Ammon's horn (tissue), 1 donor: ENCODE results near the gene ISG15.
A peak's percentile ranks its signal among the peaks of the same experiment; 100 is the strongest.
"Not testable (repeated sequence)": the region's sequence is repeated elsewhere in the genome, so short reads cannot be mapped to it uniquely, and the experiment has no call there.

Experiments
- DNase-seq: peaks from one replicate; pipeline ENCODE4 v3.0.0-alpha.2; 2016; ENCODE audit warnings: low spot score

ISG15 gene

DNA sequence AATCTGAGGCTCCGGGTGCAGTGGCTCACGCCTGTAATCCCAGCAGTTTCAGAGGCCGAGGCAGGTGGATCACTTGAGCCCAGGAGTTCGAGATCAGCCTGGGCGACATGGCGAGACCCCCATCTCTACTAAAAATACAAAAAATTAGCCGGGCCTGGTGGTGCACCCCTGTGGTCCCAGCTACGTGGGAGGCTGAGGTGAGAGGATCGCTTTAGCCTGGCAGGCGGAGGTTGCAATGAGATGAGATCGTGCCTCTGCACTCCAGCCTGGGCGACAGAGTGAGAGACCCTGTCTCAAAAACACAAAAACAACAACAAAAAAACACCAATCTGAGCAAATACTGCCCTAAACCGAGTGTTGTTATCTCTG is 577 bp upstream of the ISG15 start:
- DNase-seq = not testable (repeated sequence)

DNA sequence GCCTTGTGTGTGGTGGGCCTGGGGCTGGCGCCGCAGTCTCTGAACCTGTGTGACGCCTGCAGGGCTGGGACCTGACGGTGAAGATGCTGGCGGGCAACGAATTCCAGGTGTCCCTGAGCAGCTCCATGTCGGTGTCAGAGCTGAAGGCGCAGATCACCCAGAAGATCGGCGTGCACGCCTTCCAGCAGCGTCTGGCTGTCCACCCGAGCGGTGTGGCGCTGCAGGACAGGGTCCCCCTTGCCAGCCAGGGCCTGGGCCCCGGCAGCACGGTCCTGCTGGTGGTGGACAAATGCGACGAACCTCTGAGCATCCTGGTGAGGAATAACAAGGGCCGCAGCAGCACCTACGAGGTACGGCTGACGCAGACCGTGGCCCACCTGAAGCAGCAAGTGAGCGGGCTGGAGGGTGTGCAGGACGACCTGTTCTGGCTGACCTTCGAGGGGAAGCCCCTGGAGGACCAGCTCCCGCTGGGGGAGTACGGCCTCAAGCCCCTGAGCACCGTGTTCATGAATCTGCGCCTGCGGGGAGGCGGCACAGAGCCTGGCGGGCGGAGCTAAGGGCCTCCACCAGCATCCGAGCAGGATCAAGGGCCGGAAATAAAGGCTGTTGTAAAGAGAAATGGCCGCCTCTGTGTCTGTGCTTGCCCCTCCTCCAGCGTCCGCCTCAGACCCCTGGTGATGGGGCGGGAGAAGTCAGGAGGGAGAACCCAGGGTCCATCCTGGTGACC is 788 bp downstream of the ISG15 start:
- DNase-seq = no peak

DNA sequence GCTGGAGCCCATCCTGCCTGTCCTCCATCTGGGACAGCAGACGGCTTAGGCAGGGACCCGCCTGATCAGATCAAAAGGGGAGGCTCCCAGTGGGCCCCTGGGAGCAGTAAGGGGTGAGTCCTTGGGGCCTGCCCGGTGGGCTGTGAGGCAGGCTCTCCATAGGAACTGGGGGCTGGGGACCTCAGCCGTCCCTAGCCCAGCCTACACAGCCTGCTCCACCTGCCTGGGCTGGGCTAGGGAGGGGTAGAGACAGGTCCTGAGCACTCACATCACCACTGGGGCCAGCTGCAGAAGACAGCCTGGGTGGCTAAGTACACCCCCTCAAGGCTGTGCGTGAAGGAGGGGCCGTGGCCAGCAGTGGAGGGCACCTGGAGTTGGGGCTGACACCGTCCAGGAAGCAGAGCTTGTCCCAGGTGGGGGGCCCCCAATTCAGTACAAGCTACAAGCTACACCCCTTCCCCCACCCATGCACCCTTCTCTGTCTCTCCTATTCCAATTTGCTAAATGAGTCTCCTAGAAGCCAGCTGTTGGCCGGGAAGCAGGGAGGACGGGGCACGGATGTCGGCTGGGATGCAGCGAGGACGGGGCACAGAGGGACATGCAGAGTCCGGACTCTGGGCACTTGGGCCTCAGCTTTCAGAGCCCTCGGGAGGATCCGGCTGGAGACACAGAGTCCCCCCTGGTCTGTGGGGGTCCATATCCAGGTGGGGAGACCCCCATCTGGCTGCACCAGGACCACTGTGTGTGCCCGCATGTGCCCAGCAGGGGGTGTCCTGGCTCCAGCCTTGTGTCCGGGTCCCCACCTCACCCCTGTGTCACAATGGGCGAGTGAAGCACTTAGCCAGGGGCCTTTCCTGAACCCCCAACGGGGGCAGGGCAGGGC is 1.7 kb downstream of the ISG15 start:
- no peak for DNase-seq

DNA sequence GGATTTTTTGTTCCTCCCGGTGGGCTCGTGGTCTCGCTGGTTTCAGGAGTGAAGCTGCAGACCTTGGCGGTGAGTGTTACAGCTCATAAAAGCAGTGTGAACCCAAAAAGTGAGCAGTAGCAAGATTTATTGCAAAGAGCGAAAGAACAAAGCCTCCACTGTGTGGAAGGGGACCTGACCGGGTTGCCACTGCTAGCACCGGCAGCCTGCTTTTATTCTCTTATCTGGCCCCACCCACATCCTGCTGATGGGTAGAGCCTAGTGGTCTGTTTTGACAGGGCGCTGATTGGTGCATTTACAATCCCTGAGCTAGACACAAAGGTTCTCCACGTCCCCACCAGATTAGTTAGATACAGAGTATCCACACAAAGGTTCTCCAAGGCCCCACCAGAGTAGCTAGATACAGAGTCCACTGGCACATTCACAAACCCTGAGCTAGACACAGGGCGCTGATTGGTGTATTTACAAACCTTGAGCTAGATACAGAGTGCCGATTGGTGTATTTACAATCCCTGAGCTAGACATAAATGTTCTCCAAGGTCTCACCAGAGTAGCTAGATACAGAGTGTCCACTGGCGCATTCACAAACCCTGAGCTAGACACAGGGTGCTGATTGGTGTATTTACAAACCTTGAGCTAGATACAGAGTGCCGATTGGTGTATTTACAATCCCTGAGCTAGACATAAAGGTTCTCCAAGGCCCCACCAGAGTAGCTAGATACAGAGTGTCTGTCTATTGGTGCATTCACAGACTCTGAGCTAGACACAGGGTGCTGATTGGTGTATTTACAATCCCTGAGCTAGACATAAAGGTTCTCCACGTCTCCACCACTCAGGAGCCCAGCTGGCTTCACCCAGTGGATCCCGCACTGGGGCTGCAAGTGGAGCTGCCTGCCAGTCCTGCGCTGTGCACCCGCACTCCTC is 4.4 kb downstream of the ISG15 start:
- DNase-seq = not testable (repeated sequence)

DNA sequence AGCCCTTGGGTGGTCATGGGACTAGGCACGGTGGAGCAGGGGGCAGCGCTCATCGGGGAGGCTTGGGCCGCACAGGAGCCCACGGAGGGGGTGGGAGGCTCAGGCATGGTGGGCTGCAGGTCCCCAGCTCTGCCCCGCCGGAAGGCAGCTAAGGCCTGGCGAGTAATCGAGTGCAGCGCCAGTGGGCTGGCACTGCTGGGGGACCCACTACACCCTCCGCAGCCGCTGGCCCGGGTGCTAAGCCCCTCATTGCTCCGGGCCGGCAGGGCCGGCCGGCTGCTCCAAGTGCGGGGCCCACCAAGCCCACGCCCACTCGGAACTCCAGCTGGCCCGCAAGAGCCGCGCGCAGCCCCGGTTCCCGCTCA is 5.0 kb downstream of the ISG15 start:
- DNase-seq = not testable (repeated sequence)

DNA sequence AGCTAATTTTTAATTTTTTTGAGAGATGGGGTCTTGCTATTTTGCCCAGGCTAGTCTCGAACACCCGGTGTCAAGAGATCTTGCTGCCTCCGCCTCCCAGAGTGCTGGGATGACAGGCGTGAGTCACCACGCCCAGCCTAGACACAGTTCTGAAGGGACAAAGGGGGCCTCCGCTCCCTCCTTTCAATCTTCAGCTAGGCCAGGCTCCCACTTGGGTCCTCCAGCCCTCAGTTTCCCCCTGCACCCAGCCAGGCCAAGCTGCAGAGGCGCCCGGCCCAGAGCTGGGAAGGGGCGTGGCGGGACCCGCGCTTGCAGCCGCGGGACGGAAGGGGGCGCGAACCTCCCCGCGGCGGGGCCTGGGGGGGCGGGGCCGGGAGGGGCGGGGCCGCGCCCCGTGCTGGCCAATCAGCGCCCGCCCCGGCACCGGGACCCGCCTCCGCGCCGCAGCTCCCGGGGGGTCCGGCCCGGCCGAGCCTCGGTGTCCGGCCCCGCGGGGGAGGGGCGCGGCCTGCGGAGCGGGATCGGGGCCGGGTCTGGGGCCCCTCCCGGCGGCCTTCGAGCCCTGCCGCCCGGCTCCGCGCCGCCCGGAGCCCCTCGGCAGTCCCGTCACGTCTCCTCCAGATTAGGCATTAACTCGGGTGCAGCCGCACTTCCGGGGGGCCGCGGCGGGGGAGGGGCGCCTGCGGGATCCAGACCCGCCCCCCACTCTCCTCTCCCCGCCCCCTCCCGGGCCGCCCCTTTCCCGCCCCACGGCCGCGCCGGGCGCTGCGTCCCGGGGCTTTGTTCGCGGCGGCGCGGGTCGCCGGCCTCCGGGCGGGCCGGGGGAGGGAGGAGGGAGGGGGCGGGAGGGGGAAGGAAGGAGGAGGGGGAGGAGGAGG is 6.1 kb downstream of the ISG15 start:
- peak; percentile 80 for DNase-seq

DNA sequence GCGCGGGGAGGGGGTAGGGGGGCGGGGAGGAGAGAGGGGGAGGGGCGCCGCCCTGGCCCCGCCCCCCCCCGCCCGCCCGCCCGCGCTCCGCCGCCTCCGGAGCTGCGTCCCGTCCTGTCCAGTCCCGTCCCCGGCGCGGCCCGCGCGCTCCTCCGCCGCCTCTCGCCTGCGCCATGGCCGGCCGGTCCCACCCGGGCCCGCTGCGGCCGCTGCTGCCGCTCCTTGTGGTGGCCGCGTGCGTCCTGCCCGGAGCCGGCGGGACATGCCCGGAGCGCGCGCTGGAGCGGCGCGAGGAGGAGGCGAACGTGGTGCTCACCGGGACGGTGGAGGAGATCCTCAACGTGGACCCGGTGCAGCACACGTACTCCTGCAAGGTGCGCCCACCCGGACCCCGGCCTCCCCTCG is 6.7 kb downstream of the ISG15 start, which contains the start of gene AGRN:
TSS of gene AGRN (plus strand) at position 121 of the 405 bp plus-strand sequence. CDS start at position 174, 53 bp downstream.
- DNase-seq = peak; percentile 61

DNA sequence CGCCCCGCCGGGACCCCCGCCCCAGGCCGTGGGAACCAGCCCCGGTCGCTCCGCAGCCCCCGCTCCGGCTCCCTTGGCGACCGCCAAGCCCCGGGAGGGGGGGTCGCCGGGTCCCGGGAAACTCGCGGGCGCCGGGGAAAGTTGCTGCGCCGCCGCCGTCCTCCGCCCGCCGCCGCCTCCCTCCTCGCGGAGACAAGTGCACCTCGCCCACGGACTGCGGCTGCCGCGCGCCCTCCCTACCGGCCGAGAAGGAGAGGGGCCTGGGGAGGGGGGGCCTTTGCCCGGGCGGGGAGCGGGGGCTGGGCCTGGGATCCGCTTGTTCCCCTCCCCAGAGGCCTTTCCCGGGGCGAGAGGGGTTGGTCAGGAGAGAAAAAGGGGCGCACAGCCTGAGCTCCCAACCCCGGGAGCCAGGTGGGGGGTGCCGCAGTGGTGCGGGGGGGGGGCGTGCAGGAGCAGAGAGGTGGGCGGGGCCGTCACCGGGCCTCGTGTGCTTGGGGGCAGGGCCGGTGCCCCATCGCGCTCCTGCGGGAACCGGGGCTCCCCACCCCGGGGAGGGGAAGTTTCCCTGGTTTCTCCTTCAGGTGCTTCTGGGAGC is 7.2 kb downstream of the ISG15 start:
- no peak for DNase-seq

DNA sequence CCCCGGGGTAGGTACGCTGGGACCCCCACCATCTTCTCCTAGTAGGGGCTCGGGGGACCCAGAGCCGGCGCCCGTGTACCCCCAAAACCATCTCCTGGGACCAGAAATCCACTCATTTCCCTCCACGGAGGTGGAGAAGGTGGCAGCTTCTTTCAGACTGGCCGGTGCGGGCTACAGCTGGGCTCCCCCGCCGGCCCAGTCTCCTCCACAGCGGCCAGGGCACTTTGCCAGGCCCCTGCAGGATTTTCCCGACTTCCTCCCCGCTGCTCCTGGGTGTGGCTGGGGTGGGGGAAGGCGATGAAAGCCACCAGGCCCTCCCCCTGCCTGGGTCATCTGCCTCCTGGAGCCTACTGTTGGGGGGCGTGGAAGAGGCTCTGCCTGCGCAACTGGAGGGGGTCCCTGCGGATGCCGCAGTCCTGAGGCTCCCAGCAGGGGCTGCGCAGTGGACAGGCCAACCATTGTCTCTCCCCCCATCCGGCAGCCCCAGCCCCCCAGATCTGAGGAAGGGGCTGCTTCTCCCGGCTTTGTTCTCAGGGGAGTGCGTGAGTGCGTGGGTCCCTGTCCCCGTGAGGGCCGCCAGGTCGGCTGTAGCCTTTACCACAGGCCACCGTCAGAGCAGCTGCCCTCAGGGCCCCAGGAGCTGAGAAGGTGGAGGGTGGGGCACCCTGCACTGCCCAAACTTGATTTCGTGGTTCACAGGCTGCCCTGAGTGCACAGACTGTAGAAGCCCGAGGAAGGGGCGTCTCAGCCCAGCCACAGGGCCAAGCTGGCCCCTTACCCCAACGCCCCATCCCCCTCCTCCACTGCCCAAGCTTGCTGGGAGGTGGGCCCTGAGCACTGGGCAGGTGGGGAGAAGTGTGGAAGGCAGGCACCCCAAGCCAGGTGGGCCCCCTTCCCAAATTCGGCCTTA is 8.0 kb downstream of the ISG15 start:
- no peak for DNase-seq

DNA sequence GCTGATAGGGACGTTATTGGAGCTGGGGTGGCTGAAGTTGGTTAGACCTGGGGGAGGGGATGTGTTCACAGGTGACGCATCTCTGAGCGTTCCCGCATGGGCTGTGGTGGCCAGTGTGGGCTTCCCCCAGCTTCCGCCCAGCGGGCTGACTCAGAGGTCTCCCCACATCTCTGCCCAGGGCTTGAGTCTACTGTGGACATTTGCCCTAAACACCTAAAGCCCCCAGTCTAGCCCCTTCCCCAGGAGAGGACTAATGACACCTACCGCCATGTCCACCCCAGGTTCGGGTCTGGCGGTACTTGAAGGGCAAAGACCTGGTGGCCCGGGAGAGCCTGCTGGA is 8.6 kb downstream of the ISG15 start:
- no peak for DNase-seq

DNA sequence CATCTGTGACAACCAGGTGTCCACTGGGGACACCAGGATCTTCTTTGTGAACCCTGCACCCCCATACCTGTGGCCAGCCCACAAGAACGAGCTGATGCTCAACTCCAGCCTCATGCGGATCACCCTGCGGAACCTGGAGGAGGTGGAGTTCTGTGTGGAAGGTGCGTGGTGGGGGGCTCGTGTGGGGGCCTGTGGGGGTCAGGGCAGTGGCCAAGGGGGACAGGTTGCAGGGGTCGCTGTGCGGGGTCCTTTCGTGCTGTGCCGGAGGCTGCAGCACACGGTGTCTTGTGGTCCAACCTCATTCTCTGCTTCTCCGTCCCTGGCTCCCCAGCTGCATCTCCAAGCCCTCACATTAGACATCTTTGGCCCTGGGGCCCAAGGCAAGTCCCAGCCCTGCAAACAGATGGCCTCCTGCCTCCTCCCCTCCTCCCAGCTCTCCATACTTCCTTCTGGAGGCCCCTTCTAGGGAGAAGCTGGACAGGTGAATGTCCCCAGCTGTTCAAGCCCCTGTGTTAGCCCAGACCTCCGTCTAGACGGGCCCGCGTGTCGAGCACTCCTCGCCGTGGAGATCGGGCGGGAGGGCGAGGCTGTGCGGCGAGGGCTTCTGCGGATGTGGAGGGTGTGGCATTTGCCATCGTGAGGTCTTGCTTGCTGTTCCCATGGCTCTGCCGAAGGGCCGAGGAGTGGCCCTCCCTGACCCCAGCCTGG is 9.2 kb downstream of the ISG15 start:
- no peak for DNase-seq

DNA sequence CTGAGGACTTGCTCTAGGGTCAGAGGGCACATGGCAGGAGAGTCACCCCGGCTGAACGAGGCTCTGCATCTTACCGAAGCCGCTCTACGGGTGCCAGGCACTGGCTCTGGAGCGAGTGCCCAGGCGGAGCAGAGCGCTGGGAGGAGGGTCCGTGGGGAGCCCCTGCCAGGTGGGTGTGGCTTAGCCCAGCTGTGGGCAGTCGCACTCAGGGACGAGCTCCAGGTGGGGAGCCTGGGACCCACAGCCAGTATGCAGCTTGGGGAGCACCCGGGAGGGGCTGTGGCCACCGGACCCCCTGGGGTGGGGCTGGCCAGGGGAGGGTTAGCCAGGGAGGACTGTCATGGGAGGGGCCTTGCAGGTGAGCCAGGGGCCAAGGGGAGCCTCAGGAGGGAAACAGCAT is 10.4 kb downstream of the ISG15 start:
- no peak for DNase-seq

DNA sequence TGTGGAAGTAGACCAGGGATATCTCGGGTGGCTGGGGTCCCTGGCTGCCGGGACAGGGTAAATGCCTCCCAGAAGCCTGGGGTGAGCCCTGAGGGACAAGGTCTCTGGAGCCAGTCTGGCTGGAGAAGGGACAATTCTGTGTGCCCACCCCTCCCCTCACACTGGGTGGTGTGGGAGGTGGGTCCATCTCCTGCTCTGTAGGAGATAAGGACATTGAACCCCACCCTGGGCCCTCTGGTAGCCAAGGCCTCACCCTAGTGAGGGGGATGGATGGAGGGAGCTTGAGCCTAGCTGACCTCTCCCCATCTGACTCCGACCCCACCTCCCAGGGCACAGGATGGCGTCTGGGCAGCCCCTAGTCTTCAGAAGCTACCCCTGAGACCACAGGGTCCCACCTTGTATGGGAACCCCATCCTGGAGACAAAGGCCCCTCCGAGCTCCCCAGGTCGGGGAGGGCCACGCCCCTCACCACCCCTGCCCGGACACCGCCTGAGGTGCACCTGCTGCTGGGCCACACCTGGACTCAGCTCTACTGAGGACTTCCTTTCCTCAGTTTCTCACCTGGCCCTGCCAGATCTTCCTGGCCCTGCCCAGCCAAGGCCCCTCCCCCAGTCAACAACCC is 11.0 kb downstream of the ISG15 start:
- no peak for DNase-seq

DNA sequence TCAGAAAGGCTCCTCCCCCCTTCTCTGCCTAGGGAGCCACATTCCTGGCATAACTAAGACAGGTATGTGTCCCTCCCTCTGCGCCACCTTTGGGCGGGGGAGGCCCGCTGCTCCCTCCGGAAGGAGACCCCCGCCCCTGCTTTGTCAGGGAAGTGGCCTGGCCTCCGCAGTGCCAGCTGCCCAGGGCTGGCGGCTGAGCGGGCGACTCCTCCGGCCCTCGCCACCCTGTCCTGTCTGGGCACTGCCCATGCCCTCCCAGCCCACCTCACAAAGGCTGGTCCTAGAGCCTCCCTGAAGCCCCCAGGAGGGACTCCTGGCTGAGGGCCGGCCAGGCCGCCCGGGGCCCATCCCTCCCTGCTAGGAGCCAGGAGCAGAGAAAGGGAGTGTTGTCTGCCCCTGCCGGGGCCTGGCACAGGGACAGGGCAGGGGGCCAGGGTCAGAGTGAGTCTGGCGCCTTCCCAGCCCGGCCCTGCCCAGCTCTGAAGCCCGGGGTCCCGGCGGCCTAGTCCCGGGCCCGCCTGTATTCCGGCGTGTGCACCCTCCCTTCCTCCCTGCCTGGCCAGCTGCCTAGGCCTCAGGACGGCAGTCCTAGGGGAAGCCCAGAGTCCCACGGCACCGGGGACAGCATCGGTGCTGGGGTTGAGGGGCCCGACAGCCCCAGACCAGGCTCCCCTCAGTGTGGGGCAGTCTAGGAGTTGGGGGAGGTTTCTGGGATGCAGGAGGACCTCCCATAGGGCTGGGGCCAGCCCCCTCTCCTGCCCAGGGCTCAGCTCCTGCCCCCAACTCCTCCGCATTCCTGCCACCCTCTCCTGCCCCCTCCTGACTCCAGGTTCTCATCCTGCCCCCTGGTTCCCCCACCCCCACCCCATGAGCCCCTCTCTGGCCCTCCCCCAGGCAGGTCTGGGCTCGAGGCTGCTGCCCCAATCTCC is 11.7 kb downstream of the ISG15 start:
- no peak for DNase-seq

DNA sequence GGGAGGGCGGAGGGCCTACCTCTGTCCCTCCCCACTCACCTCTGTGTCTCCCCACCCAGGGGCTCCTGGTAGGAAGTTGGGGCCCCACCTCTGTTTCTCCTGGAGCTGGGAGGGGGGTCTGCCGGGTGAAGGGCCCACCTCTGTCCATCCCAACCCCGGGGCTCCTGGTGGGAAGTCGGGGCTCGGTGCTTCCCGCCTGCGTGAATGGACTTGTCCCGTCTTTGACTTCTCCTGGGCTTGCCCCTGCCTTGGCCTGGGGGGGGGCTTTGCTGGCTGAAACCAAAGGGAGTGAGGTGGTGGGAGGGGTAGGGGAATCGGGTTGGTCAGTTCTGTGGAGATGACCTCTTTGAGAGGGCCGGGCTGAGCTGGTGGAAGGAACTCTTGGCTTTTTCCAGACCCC is 12.4 kb downstream of the ISG15 start:
- no peak for DNase-seq

DNA sequence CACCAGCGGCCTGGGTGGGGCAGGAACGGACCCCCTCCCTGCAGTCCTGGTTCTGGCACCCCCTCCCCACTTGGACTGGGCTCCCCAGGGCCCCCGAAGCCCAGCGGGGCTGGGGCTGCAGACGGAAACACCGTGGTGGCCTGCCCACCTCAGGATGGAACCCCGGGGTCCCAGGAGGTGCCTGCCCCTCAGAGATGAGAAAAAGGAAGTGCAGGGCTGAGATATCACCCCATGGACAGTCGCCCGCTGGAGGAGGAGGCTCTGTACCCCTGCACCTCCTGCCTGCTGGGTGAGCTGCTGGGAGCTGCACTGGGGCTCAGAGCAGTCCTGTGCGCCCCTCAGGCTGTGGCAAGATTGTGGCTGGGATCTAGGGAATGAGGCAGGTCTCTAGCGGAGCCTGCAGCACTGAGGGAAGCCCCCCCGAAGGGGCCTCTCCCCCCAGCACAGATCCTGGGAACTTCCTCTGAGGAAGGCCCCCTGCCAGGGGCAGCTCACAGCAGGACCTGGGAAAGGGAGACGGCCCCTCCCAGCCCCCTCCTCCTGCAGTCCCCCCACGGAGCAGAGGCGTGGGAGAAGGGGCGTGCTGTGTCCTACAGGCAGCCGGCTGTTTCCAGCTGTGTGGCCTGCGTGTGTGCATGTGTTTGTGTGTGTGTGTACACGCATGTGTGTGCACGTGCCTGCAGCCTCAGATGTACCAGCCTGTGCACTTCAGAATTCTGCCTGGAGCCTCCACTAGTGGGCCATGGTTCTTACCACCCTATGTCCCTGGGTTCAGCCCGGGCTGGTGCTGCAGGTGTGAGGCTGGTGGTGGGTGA is 13.5 kb downstream of the ISG15 start:
- DNase-seq = no peak

DNA sequence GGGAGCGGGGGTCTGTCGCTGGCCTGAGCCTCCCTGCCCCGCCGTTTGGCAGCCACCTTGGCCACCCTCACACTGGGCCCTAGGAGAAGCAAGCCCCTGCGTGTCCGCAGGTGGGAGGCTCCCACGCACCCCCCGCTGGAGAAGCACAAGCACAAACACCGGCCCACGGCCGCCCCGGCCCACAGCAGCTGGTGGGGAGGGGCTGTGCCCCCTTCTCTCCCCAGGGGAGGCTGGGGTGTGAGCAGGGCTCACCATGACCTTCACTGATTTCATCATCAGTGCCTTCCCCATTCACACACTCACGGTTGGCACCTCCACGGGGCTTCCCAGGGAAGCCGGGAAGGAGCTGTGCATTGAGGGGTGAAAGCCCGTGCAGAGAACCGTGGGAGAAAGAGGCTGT is 14.5 kb downstream of the ISG15 start:
- no peak for DNase-seq
